Amygdala (tissue), 56 donors: ENCODE results near the gene RABL2B.
"Not testable (repeated sequence)": the region's sequence is repeated elsewhere in the genome, so short reads cannot be mapped to it uniquely, and the experiment has no call there.

ENCODE experiments used
- DNase-seq, 56 donors: peaks; one replicate each; lab custom pipeline; 2025; lab: John Stamatoyannopoulos, UW

The RABL2B gene

DNA sequence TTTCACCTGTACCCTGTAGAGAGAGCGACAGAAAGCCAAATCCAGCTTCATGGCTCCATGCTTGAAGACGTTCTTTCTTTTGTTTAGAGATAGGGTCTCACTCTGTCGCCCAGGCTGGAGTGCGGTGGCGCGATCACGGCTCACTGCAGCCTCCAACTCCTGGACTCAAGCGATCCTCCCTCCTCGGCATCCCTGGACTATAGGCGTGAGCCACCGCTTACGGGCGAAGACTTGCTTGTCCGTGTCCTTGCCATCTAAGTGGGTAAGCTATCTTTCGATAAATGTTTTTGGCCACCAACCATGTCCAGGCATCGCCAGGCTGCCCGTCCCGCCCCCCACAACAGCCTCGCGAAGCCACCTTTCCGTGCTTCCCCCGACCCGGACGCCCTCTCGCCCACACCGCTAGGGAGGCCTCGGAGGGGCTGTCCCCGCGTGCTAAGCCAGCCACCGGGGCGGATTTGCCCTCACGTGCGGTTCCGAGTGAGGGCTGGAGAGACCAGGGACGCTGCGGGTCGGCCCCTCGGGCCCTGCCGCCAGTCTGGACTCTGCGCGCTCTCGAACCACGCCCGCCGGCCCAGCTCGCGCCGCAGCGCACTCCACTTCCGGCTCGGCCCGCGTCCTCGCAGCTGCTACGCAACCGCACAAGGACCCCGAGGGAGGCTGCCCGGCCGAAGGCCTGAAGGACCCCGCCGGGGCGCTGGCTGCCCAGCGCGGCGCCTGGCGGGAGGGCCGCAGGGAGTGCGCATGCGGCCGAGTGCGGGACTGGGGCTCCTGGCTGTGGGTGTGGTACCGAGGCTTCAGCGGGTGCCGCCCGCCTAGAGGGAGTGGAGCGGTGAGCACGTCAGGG lies at the start of gene RABL2B:
Gene RABL2B, minus strand, starts transcription at position 604 of the 847 bp plus-strand sequence. CDS start 1,342 bp downstream, outside the sequence.
- DNase-seq, result peak in 55 of 56 donors; percentile 19 to 90 (median 74)

DNA sequence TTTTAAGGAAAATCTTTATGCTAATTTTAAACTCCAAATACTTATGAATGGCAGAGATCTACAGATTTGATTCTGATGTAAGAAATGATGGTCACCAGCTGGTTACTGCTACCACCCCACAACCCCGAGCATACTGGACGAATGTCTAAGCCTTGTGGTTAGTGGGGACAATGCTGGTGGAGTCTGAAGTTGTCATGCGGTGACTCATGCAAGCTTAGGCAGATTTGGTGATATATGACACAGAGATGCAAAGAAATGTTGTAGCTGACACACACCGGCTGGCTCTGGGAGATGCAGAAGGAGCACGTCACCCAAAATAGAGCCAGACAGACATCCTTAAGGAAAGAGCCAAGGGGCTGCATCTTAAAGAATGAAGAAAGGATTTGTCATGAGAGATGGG lies 3.5 kb upstream of the RABL2B start:
- DNase-seq, result not testable (repeated sequence)

DNA sequence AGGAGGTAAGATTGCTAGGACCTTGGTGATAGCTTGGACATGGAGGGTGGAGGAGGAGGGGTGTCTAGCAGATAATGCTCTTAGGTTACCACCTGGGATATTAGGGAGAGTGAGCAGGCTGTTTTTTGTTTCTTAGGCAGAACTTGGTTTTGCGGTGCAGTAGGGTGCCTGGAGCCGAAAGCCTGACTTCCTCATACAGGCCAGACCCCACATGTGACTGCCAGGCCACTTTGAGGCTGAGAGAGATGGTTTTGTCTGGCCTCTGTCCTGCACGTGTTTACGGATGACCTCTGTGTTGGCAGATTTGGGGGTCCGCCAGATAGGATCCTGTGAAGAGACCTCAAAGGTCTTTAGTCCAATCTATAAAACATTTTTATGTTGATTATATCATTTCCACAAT lies 1.9 kb upstream of the RABL2B start:
- DNase-seq, result not testable (repeated sequence)

DNA sequence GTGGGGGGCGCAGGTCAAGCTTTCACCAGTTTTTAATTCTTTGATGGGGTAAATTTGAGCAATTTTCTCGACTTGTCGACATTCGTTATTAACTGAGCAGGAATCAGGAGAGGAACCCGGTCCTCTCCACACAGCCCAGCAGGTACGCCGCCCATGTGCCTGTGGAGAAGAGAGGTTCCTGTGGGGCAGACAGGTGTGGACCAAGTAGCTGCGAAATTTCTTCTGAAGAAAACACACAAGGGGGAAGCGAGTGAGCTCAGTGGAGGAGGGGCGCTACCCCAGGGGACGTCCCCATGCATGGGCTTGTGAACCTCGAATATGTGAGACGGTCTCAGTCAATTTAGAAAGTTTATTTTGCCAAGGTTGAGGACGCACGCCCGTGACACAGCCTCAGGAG lies 442 bp upstream of the RABL2B start:
- DNase-seq, result not testable (repeated sequence)

DNA sequence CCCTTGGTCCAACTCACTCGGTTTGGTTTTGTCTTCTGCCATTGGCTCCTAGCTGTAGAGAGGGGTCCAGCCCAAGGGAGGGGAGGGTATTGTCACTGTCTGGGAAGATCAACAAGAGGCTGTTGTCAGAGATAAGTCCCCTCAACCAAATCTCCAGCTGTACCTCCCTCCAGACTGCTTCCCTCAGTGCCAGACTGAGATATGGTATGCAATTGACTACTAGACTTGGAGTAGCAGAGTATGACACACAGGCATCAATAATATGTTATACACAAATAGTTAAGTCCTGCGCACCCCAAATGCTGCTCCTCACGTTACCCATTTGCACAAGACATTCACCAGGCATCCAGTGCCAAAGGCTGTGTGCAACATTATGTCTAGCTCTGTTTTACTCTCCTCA lies 1.2 kb downstream of the RABL2B start:
- not testable (repeated sequence) for DNase-seq

DNA sequence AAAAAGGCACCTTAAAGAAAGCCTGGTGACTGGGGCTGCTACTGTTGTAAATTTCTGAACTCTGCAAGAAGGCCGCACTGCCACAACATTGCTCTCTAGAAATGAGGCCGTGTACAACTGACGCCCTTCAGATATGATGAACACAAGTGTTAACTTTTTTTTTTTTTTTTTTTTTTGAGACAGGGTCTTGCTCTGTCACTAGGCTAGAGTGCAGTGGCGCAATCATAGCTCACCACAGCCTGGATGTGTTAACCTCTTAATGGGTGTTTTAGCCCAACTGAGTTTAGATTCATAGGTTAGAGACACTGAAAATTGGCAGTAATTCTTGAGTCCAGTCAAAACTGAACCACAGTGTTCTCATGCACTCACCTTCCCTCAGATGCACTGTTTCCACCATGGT lies 3.2 kb downstream of the RABL2B start:
- not testable (repeated sequence) for DNase-seq

DNA sequence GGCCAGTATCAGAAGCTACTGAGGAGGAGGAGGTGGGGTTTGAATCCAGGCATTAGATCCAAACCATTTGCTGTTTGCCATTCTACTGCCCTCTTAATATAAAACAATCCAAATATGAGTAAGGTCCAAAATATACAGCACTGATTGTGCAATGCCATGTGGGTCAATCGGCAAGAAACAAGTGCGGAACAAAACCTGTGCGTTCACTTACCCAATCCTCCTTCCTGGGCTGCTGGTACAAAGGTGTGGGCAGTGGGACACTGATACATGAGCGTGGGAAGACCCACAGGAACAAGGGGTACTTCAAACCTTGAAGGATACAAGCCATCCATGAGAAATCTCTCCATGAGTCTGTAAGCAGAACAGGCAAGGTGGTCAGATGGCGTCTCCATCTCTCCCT lies 5.8 kb downstream of the RABL2B start:
- DNase-seq, result not testable (repeated sequence)

DNA sequence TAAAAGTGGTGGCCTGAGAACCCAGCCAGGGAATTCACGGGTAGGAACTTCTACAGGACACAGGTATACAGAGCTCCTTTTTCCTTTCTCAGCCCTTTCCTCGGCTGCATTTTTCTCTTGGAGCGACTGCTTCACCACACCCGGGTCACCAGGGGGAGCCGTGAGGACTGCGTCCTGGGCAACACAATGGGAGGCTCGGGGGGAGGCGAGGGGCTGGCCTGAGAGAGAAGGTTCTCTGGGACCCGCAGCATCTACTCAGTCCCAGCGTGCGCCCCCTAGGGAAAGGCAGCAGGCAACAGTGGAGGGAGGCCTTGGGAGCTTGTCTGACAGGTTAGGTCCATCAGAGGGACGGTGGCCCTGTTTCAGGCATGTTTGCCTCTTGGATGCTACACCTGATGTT lies 8.3 kb downstream of the RABL2B start:
- DNase-seq, result peak in 1 of 56 donors; percentile 22

DNA sequence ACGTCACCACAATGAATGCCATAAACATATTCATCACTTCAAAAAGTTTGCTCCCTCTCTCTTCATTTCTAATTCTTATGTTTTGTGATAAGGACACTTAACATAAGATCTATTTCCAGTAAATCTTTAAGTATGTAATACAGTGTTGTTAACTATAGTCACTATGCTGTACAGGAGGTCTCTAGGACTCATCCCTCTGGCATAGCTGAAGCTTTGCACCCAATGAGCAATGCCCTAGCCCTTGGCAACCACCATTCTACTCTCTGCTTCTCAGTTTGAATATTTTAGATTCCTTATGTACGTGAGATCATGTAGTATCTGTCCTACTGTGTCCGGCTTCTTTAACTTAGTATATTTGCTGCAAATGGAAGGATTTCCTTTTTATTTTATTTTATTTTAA lies 19.1 kb downstream of the RABL2B start:
- DNase-seq, result not testable (repeated sequence)

DNA sequence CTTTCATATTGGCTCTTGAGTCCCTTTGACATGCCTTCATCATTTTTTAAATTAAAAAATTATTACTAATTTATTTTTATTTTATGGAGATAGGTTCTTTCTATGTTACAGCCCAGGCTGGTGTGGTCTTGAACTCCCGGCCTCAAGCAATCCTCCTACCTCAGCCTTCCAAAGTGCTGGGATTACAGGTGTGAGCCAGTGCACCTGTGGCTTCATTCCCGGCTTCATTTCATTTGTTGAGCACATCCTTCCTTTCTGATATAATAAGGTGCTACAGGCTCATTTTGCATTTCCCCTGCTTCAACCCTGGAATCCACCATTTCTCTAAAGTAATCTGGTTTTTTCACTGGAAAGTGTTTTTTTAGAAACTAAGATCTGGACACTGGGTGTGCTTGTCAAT lies 21.6 kb downstream of the RABL2B start:
- not testable (repeated sequence) for DNase-seq

DNA sequence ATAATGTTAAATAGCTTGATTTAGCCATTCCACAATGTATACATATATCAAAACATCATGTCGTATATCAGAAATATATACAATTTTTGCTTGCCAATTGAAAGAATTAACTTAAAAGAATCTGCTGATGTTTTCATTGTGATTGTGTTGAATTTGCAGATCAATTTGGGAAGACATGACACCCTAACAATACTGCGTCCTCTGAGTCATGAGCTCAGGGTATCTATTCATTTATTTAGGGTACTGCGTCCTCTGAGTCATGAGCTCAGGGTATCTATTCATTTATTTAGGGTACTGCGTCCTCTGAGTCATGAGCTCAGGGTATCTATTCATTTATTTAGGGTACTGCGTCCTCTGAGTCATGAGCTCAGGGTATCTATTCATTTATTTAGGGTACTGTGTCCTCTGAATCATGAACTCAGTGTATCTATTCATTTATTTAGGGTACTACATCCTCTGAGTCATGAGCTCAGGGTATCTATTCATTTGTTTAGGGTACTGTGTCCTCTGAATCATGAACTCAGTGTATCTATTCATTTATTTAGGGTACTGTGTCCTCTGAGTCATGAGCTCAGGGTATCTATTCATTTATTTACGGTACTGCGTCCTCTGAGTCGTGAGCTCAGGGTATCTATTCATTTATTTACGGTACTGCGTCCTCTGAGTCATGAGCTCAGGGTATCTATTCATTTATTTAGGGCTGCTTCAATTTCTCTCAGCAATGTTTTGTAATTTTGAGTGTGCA lies 23.7 kb downstream of the RABL2B start:
- peak in 1 of 56 donors; percentile 1 for DNase-seq

DNA sequence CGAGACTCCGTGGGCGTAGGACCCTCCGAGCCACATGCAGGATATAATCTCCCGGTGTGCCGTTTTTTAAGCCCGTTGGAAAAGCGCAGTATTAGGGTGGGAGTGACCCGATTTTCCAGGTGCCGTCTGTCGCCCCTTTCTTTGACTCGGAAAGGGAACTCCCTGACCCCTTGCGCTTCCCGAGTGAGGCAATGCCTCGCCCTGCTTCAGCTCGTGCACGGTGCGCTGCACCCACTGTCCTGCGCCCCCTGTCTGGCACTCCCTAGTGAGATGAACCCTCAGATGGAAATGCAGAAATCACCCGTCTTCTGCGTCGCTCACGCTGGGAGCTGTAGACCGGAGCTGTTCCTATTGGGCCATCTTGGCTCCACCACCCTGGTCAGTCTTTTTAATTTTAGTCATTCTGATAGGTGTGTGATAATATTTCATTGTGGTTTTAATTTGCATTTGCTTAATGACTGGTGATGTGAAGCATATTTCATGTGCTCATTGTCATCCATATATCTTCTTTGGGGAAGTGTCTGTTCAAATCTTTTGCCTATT lies 26.4 kb downstream of the RABL2B start:
- DNase-seq, result peak in 11 of 56 donors; percentile 6 to 61 (median 25)

DNA sequence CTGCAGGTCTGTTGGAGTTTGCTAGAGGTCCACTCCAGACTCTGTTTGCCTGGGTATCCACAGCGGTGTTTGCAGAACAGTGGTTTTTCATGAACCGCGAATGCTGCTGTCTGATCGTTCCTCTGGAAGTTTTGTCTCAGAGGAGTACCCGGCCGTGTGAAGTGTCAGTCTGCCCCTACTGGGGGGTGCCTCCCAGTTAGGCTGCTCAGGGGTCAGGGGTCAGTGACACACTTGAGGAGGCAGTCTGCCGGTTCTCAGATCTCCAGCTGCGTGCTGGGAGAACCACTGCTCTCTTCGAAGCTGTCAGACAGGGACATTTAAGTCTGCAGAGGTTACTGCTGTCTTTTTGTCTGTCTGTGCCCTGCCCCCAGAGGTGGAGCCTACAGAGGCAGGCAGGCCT lies 27.0 kb downstream of the RABL2B start:
- not testable (repeated sequence) for DNase-seq

DNA sequence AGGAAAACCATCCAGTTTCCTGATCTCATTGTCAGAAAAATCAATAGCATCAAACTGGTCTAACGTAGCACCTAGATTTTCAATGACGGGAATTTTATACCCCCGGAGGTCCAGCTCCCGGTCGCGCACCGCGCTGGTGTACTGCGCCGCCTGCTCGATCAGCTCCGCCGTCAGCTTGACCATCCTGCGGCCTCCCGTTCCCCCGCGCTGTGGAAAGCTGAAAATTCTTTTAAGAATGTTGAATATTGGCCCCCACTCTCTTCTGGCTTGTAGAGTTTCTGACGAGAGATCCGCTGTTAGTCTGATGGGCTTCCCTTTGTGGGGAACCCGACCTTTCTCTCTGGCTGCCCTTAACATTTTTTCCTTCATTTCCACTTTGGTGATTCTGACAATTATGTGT lies 28.2 kb downstream of the RABL2B start:
- DNase-seq, result not testable (repeated sequence)

DNA sequence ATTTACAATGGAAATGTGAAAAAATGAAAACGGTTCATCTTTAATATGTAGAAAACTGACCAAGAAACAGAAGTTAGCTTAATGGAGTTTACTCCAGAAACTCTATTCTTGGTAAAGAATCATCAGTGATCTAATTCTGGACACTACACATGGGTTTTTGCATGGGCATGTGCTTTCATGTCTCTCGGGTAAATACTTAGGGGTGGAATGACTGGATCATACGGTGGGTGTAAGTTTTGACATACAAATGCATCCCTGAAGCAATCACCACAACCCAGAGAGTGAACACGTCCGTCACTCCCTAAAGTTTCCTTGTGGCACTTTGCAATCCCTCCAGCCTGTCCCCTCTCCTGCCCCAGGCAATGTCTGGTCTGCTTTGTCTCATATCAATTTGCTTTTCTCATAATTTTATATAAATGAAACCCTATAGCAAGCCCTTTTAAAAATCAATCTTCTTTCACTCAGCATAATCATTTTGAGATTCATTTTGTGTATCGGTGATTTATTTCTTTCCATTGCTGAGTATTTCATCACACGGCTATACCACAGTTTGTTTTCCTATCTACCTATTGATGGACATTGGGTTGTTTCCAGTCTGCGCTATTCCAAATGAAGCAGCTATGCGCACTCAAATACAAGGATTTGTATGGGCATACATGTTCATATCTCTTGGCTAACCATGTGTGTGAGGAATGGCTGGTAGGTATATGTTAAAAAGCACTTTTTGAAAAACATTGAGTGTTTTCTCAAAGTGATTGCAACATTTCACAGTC lies 33.9 kb downstream of the RABL2B start:
- DNase-seq, result not testable (repeated sequence)

DNA sequence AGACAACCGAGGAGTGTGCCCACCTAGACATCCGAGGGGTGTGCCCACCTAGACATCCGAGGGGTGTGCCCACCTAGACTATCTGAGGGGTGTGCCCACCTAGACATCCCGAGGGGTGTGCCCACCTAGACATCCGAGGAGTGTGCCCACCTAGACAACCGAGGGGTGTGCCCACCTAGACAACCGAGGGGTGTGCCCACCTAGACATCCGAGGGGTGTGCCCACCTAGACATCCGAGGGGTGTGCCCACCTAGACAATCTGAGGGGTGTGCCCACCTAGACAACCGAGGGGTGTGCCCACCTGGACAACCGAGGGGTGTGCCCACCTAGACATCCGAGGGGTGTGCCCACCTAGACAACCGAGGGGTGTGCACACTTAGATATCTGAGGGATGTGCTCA lies 34.8 kb downstream of the RABL2B start:
- DNase-seq, result not testable (repeated sequence)

DNA sequence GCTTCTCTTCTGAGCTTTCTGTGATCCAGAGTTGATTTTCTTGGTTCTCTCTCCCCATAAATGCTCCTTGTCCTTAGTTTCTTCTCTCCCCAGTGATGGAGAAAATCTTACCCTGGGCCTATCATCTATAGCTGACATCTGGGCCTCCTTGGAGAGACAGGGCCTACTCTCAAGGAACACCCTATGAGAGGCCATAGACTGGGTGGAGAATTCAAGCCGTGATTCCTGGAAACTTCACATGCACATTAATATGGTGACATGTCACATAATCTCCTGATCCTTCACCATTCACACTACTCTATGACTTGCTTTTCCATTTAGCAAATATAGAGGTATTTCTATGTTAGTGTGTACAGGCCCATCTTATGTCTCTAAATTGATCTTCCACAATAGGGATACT lies 35.9 kb downstream of the RABL2B start:
- not testable (repeated sequence) for DNase-seq

DNA sequence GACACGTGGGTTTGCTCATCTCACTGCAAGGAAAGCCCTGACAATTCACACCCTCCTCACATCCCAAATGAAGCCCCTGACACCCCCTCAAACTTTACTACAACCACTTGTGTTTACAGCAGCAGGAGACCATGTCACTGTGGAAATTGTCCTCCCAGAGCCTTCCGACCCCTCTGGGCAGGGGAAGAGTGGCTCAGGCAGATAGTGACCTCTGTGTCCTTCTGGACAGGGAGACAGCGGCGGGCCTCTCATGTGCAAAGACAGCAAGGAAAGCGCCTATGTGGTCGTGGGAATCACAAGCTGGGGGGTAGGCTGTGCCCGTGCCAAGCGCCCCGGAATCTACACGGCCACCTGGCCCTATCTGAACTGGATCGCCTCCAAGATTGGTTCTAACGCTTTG lies 39.0 kb downstream of the RABL2B start:
- DNase-seq, result not testable (repeated sequence)

DNA sequence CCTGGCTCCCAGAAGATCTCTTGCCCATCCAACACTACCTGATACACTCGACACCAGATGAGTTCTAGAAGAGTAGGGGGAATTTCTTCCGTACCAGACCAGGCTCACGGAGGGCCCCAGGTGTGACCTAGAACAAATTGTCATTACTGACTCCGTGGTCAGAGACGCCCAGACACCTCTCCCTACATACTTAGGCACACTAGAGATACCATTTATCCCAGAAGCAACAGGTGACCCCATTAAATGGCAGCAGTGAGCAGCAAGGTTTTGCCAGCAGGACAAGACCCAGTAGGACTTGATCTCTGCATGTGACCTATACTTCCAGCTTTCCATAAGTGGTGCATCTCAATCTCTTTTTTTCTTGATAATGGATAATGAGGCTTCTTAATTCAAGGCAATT lies 42.7 kb downstream of the RABL2B start:
- not testable (repeated sequence) for DNase-seq

DNA sequence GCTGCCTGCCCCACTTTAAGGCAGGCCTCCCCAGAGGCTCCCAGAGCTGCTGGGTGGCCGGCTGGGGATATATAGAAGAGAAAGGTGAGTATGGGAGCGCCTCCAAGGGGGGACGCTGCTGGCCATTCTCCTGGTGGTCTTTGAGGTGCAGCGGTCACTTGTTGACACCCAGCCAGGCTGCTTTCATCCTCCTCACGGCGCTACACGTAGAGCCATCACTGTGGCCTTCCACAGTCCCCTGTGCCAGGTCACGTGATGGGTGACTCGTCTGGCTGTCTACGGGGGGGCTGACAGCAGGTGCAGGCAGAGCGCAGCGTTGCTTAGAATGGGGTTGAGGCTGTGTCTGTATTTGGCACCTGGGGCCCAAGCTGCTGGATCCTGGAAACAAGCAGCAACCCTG lies 43.5 kb downstream of the RABL2B start:
- DNase-seq, result no peak
